GM08714 (cell line): ENCODE measurements around the gene PLPPR5.

ENCODE experiments used
- H3K4me3 ChIP-seq: fragments of 200-500 bp; sonication (Bioruptor generic); 2 replicates; pipeline ENCODE4 v1.5.1; 2014; ENCODE audit warnings: mild to moderate bottlenecking, low read length, inconsistent platforms
- ZNF274 ChIP-seq: IDR thresholded peaks from 2 replicates; pipeline ENCODE4 v1.6.1; 2012; ENCODE audit warnings: mild to moderate bottlenecking, low read depth, low read length

PLPPR5 gene

DNA sequence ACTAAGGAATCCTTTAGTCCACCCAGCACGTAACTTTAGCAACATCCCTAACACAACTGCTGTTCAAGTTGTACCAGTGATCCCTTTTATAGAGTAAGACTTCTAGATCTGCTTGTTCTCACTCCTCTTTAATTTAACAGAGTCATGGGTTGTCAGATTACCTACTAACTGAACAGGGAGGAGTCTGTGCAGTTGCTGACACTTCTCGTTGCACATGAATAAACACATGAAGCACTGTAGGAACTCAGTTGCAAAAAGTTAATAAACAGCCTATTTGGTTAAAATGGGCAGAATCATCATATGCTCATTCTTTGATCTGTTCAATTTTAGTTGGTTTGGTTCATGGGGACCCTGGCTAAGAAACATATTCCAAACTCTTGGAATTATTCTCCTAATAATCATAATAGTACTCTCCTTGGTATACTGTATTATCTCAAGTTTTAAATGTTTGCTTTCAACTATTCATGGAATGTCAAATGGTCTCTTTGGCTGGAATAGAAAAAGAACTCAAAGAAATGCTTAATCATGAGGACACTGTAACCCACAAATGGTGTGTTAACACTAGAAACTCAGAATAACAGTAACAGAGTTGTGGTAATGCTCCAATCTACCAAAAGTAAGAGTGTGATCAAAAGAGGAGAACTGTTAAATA is 15.6 kb downstream of the PLPPR5 start:
- no peak overlapping the region for H3K4me3 ChIP-seq
- TF ChIP-seq ZNF274: no peak

DNA sequence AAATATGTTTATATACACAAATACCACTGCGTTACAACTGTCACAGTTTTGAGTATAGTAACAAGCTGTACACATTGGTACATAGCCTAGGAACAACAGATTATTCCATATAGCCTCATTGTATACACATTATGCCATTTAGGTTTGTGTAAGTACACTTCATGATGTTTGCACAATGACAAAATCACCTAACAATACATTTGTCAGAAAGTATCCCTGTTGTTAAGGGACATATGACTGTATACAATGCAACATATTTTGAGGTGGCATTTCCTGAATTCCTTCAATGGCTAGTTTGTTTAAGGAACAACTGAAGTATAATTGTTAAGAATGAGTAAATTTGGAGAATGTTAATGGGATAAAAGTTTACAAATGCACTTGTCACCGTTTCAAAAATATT is 19.0 kb downstream of the PLPPR5 start:
- no peak overlapping the region for H3K4me3 ChIP-seq
- no peak for TF ChIP-seq ZNF274

DNA sequence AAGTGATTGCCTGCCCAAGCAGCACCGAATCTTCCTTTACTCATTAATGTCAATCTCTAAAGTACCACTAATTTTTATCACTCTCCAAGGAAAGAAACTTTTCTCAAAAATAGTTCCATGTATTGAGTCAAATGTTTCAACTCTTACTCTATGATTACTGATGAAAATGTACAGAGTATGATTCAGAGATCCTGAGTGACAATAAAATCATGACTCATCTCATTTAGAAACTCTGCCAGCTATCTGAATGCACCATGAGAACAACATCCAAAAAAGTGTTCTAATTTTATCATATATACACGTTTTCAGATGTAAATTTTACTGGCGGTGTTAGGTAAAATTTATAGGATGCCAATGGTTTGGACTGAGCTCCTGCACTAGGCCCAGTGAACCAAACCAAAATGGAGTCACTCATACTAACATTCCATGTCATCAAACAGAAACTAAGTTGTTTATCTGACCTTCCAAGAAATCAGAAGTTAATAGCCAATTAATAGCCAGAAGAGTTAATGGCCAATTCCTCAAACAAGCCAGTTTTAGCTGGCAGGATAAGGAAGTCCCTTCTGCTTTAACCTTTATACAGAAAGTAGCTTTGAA is 22.6 kb downstream of the PLPPR5 start:
- H3K4me3 ChIP-seq: no peak overlapping the region
- TF ChIP-seq ZNF274: no peak

DNA sequence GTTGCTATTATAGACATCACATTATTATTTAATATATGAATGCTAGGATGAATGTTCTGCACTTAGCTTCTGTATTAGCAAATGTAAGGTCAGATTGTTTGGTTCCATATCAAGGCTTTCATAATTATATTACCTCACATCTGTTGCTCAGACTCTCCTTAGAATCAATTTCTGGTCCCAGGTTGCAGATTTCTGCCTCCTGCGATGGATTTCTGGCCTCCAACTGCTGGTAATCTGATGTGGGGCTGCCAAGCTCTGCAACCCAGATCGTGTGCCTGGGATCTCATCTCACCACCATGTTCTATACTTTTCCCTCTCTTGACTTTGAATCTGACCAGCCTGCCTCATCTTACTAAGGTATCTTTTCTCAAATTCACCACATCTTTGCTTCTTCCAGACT is 25.2 kb downstream of the PLPPR5 start:
- TF ChIP-seq ZNF274: no peak
- no peak overlapping the region for H3K4me3 ChIP-seq

DNA sequence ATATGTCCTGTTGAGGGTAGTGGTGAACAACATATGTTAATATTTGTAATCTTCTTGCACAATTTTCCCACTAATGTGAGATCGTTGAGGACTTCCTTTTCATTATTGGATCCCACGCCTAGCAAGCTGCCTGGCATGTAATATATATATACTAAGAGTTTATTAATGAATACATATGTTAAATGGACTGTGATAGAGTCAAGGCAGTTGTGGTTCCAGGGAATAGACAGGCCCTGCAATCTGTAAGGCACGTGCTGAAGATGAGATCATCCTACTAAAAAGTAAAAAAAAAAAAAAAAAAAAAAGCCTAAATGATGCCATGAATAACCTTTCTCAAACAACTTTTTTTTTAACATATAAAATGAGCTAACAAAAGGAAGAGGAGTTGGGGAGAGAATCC is 28.9 kb downstream of the PLPPR5 start:
- TF ChIP-seq ZNF274: no peak
- H3K4me3 ChIP-seq: no peak overlapping the region

DNA sequence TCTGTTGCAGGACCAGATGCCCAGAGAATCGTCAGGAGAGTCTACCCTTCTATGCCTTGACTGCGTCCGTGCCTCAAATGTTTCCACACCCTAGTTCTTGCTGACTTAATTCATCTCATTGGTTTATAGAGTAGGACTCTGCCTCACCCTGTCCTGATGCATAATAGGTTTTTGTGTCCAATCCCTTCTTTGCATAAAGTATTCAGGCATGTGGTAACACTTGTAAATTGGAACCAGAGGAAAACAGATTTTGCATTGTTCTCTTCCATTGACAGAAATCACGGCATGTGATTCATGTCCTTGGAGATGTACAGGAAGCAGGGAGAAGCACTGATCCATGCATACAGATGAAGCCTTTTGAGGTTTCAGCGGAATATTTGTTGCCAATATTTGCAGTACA is 29.5 kb downstream of the PLPPR5 start:
- no peak for TF ChIP-seq ZNF274
- no peak overlapping the region for H3K4me3 ChIP-seq

DNA sequence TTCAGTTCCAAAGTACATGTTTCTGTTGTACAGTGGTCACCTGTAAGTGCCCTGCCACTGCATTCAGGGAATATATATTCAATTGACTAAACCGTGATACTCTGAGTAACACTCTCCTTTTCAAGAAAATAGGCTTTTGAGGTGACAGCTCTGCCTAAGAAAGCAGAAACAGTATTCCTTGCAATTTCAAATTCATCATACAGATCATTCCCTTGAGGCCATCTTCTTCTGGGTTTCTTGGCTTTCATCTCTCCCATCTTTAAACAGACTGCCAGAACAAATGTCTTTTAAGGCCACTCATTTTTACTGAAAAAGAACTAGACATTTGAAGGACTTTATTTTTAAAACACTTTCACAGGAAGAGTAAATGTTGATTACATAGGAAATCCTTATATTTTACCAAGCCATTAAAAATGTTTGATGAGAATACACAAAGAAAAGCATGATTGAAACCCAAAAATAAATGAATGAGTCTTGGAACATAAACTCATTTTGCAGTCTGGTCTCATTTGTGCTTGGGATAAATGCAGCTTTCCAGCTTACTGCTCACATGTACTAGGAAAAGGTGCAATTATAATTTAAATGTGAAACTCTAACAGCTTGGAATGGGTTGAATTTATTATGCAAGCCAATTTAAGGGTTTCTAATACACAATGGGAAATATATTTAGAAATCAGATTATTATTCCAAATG is 34.7 kb downstream of the PLPPR5 start:
- no peak for TF ChIP-seq ZNF274
- H3K4me3 ChIP-seq: no peak overlapping the region

DNA sequence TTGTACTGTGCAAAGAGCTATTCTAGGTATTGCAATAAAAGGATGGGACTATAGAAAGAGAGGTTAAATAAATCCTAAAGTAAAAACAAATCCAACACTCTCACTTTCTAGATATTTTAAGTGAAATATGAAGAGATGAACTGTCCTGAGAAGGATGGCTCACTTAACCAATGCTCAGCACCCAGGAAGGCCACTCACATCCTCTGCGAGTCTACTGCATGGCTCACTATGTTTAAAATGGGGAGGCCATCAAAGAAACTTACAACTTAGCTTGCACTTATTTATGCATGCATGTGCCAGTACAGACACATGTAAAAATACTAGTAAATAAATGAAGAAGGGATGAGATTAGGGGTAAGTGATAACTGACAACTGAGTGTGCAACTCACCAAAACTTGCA is 37.5 kb downstream of the PLPPR5 start:
- TF ChIP-seq ZNF274: no peak
- H3K4me3 ChIP-seq: no peak overlapping the region

DNA sequence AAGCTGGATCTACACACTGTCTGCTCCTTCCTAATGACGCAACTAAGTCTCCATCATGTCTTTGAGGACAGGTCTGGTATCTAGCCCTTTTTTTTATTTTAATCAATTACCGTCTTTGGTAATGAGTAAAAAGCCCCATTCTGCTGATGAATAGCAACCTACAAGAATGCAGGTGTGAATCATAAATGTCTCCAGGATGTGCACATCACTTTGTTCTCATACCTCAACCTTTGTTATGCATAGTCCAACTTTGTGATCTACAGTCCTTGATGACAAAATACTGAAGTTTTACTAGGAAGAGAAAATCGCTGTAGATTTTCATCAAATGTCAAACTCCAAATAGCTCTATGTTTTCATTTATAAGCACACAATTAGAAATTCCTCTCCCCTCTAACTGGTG is 39.3 kb downstream of the PLPPR5 start:
- no peak for TF ChIP-seq ZNF274
- H3K4me3 ChIP-seq: no peak overlapping the region

DNA sequence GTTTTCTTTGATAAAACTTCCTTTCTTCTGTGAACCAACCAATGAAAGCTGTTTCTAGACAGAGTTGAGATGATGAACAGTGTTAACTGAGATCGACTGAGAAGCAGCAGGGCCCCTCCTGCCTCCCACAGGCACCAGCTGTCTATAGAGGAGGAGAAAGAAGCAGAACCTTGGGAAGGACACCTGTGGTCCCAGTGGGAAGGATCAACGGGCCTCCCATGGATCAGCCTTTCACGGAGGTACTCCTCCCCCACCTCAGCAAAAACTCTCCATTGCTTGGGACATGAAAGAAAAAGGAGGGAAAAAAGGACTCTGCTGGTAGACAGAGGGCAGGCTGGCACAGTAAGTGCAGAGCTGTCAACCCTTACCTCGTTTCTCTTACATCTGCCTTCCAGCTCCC is 40.5 kb downstream of the PLPPR5 start:
- no peak for TF ChIP-seq ZNF274
- H3K4me3 ChIP-seq: no peak overlapping the region

DNA sequence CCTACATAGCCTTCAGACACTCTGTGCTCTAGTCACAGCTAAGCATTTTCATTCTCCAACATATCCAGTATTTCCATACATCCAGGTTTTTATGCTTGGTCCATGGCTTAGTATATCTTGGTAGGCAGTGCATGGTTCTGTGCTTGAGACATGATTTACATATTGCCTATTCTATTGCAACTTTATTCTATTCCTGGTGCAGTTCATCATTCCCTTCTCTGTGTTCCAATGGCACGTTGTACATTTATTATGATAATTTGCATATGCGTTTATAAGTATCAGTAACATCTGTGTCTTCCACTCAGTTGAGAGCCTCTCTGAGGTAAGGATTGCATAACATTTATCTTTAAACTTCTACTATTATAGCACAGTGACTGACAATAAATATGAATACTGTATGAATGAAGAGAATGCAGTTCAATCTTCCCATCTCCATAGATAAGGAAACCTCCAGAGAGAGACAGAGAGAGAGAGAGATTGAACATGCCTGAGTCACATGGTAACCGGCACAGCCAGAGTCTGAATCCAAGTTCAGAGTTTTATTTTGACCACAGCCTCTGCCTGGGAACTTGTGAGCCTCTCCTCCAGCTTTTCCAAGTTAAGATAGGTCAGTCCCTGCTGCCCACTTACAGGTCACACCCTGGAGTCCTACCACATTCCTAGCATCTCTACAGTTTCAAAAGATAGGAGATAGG is 41.5 kb downstream of the PLPPR5 start:
- no peak overlapping the region for H3K4me3 ChIP-seq
- no peak for TF ChIP-seq ZNF274

DNA sequence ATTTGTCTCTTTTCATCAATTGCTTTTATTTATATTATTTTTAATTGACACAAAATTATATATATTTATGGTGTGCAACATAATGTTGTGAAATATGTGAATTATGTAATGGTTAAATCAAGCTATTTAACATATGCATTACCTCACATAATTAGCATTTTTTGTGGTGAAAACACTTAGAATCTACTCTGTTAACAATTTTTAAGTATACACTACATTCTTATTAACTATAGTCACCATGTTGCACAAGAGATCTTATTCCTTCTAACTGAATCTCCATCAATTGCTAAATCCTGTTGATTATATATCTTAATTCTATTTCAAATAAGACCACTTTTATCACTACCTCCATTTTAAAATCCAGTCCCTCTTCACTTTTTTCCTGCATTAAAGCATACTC is 42.5 kb downstream of the PLPPR5 start:
- no peak overlapping the region for H3K4me3 ChIP-seq
- no peak for TF ChIP-seq ZNF274

DNA sequence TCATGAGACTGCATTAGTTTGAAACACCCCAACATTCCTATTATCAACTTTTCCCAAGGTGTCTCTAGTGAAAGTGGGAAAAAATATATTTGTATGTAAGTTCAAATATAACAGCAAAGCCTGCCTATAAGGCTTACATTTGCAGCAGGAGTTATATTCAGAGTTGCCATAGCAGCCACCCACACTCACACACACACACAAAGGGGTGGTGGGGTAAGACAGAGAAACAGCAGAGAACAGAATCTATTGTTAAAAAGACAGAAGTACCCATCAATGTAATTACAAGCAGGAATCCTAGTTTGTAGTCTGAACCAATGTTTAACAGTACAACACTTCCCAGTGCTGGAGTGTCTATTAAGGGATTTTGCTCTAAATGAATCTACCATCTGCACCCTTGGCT is 55.0 kb downstream of the PLPPR5 start:
- H3K4me3 ChIP-seq: no peak overlapping the region
- no peak for TF ChIP-seq ZNF274

DNA sequence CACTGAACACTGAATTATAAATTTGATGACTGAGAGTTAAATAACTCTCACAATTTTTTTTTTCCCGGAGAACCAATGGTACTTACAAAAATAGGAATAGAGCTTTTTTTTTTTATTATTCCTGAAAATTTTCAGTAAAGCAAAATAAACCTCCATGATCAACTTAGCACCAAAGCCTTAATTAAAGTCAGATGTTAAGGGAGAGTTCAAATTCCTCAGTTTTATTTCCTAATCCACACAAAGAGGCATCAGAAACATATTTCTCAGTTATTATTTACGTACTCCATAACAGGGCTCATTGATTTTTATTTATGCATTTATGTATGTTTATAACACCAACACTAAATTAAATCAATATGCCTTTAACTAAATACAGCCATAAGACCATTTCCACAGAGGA is 55.5 kb downstream of the PLPPR5 start:
- H3K4me3 ChIP-seq: no peak overlapping the region
- no peak for TF ChIP-seq ZNF274

DNA sequence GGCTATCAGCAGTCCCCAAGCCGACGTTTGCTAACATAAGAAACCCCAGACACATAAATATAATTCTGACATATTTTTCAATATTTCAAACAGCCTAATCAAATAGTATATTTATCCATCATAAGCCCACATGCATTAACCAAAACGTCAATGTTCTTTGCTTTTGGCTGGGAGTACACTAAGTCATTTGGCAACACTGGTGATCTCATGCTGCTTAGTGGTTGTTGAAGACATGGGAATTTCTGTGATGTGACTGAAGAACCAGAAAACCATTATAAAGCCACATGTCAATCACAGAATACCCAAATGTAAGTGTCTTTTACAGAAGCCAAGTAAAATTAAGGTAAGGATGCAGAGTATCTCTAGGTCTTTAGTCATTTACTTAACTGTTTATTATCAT is 57.6 kb downstream of the PLPPR5 start:
- no peak for TF ChIP-seq ZNF274
- no peak overlapping the region for H3K4me3 ChIP-seq
